ENCODE data around the gene PAQR6.

Gene PAQR6

GRCh38 chr1:156247460-156248322 lies at the start of gene PAQR6:
Gene PAQR6, minus strand, starts transcription at chr1:156248056. Its CDS starts 1,325 bp downstream, at chr1:156246731.
- DNase-seq (ENCODE audit: low read depth in 2 of 2): no peak

- peak in 1 of 2 donors; percentile 35 for DNase-seq (ENCODE audit: low read depth in 2 of 2)
These were observed 47.6 kb upstream of the PAQR6 start, which contains the start of gene GLMP for GRCh38 chr1:156295391-156295947. Gene GLMP, minus strand, starts transcription at chr1:156295679. Its CDS starts 34 bp downstream, at chr1:156295645.

GRCh38 chr1:156293895-156294294 lies 46.0 kb upstream of the PAQR6 start:
- DNase-seq (ENCODE audit: low read depth in 2 of 2): no peak

GRCh38 chr1:156293098-156293434 lies 45.2 kb upstream of the PAQR6 start:
- DNase-seq (ENCODE audit: low read depth in 2 of 2): no peak

GRCh38 chr1:156291226-156292061 lies 43.6 kb upstream of the PAQR6 start:
- DNase-seq (ENCODE audit: low read depth in 2 of 2): peak in 1 of 2 donors; percentile 14

GRCh38 chr1:156289857-156290256 lies 42.0 kb upstream of the PAQR6 start:
- DNase-seq (ENCODE audit: low read depth in 2 of 2): no peak

GRCh38 chr1:156286061-156286460 lies 38.2 kb upstream of the PAQR6 start:
- DNase-seq (ENCODE audit: low read depth in 2 of 2): no peak

GRCh38 chr1:156285437-156285836 lies 37.6 kb upstream of the PAQR6 start:
- DNase-seq (ENCODE audit: low read depth in 2 of 2): no peak

GRCh38 chr1:156284757-156285156 lies 36.9 kb upstream of the PAQR6 start:
- no peak for DNase-seq (ENCODE audit: low read depth in 2 of 2)

- DNase-seq (ENCODE audit: low read depth in 2 of 2): no peak
These were observed 36.3 kb upstream of the PAQR6 start, which contains the start of gene TMEM79 for GRCh38 chr1:156284112-156284511. Gene TMEM79, plus strand, starts transcription at chr1:156284325. Its CDS starts 902 bp downstream, at chr1:156285227.

GRCh38 chr1:156283521-156283920 lies 35.7 kb upstream of the PAQR6 start:
- DNase-seq (ENCODE audit: low read depth in 2 of 2): no peak

- peak; percentile 90 to 92 for DNase-seq (ENCODE audit: low read depth in 2 of 2)
These were observed 34.8 kb upstream of the PAQR6 start, which contains the start of gene SMG5 for GRCh38 chr1:156282479-156283222. Gene SMG5, minus strand, starts transcription at chr1:156282825. Its CDS starts 145 bp downstream, at chr1:156282680.

- DNase-seq (ENCODE audit: low read depth in 2 of 2): no peak
These were observed 34.0 kb upstream of the PAQR6 start for GRCh38 chr1:156281693-156282478.

- peak; percentile 19 for DNase-seq (ENCODE audit: low read depth in 2 of 2)
These were observed 33.4 kb upstream of the PAQR6 start for GRCh38 chr1:156281281-156281680.

GRCh38 chr1:156279837-156280236 lies 32.0 kb upstream of the PAQR6 start:
- DNase-seq (ENCODE audit: low read depth in 2 of 2): no peak

- DNase-seq (ENCODE audit: low read depth in 2 of 2): no peak
These were observed 29.1 kb upstream of the PAQR6 start for GRCh38 chr1:156276966-156277381.

GRCh38 chr1:156276532-156276931 lies 28.7 kb upstream of the PAQR6 start:
- no peak for DNase-seq (ENCODE audit: low read depth in 2 of 2)

GRCh38 chr1:156270314-156270713 lies 22.5 kb upstream of the PAQR6 start:
- DNase-seq (ENCODE audit: low read depth in 2 of 2): no peak

GRCh38 chr1:156268336-156268735 lies 20.5 kb upstream of the PAQR6 start:
- no peak for DNase-seq (ENCODE audit: low read depth in 2 of 2)

- no peak for DNase-seq (ENCODE audit: low read depth in 2 of 2)
These were observed 18.2 kb upstream of the PAQR6 start for GRCh38 chr1:156266051-156266450.

- no peak for DNase-seq (ENCODE audit: low read depth in 2 of 2)
These were observed 15.4 kb upstream of the PAQR6 start for GRCh38 chr1:156263288-156263655.
